ENCODE data around the gene HNRNPH3. TPM values are rescaled to one million over a fixed set of nuclear protein-coding genes. Genes with fewer than 3 reads are reported as not detected.

Gene HNRNPH3
- total and polyA plus RNA-seq, 4 donors = 78.0 to 128 (median 106) TPM

DNA sequence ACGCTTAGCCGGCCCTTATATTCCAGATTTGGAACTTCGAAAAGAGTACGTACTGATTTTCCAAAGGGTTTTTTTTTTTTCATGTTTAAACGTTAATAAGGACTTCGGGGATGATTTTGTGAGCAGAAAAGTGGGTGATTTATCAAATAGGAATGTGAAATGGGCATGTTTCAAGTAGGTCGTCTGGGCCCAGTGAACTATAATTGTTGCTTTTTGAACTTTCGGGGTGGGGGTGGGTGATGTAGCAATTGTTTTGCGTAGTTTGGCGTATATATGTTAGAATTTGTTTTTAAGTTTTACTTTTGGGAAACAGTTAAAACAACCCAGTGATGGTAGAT lies 1.2 kb downstream of the HNRNPH3 start:
- TF ChIP-seq CTCF (IDR thresholded peaks at IDR 0.05; ENCODE audit: control extremely low read depth, extremely low read depth) = no peak
- Histone ChIP-seq H3K4me1 (ENCODE audit: control insufficient read depth in 5 of 5, insufficient read depth in 5 of 5, low read length in 5 of 5) (peaks cover 5 to 57% (median 19%) of the 10 kb centered on the region in 5 donors), H3K9ac (ENCODE audit: insufficient read depth in 1 of 2, low read length in 2 of 2) (peak overlapping the region; percentile 99), H3K4me3 (peak overlapping the region; percentile 68), H3K27me3 (ENCODE audit: control insufficient read depth in 3 of 3, insufficient read depth in 3 of 3, low read length in 2 of 3) (no peaks in the 10 kb centered on the region), H3K9me3 (ENCODE audit: control insufficient read depth in 4 of 4, insufficient read depth in 3 of 4, low read length in 3 of 4) (no peaks in the 10 kb centered on the region), H3K27ac (ENCODE audit: low read depth in 1 of 2, low read length in 1 of 2) (peak overlapping the region; percentile 81 to 86), H3K36me3 (ENCODE audit: control insufficient read depth in 4 of 4, insufficient read depth in 4 of 4, low read length in 4 of 4) (no peaks in the 10 kb centered on the region)
- DNase-seq (no peak), ATAC-seq (ENCODE audit: insufficient read depth, low FRiP score) (no peak)
- WGBS, 2 donors = 0% methylated on average over 10 of the region's 10 CpGs

DNA sequence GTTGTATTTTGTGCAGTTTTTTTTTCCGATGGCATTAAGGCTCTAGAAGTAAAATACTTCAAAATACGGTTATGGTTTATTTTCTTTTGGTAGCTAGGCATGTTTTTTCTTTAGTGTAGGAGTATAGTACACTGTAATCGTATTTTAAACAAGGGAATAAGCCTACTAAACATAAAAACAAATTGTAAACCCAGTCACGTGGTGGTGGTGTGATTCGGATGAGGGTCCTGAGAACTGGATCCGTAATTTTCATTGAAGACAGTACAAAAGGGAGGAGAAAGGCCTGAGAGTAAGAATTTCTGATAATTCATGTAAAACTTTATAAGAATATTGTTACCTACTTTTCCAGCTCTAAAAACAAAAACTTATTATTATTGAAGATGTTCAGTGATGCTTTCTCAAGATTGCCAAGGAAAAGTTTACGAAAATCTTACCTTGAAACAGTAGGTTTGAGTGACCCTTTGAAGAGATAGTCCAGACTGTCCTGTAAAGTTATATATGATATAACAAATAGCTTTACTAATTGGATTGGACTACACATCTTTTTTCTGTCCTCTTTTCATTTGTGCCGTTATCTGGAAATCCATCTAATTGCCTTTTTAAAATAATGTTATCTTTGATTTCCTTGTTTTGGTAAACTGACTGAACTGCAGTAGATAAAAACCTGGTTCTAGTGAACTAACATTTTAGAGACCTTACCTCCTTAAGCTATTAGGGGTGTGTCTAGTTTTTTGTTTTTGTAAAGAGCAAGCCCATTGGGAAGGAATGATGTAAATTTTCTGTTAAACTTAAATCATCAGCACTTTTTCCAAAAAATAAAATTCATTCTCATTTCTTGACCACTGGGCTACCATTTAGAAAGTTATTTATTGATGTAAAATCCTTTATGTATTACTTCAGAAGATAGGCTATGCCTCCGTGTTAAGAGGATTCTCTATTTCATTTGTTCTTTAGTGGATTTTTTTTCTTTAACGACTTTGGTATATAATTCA lies 1.9 kb downstream of the HNRNPH3 start:
- Histone ChIP-seq H3K9ac (ENCODE audit: insufficient read depth in 1 of 2, low read length in 2 of 2) (peak overlapping the region; percentile 99), H3K4me1 (ENCODE audit: control insufficient read depth in 5 of 5, insufficient read depth in 5 of 5, low read length in 5 of 5) (peaks cover 5 to 50% (median 20%) of the 10 kb centered on the region in 5 donors), H3K27me3 (ENCODE audit: control insufficient read depth in 3 of 3, insufficient read depth in 3 of 3, low read length in 2 of 3) (no peaks in the 10 kb centered on the region), H3K9me3 (ENCODE audit: control insufficient read depth in 4 of 4, insufficient read depth in 3 of 4, low read length in 3 of 4) (no peaks in the 10 kb centered on the region), H3K27ac (ENCODE audit: low read depth in 1 of 2, low read length in 1 of 2) (peak overlapping the region in 1 of 2 donors; percentile 81), H3K4me3 (peak overlapping the region; percentile 40), H3K36me3 (ENCODE audit: control insufficient read depth in 4 of 4, insufficient read depth in 4 of 4, low read length in 4 of 4) (peaks cover 2 to 5% (median 4%) of the 10 kb centered on the region in 4 donors)
- WGBS, 2 donors = 2 to 3% methylated on average over 10 of the region's 10 CpGs
- DNase-seq (peak in 2 of 3 donors; percentile 44 to 51), ATAC-seq (ENCODE audit: insufficient read depth, low FRiP score) (no peak)
- TF ChIP-seq CTCF (IDR thresholded peaks at IDR 0.05; ENCODE audit: control extremely low read depth, extremely low read depth) = no peak

- peaks cover 6 to 13% (median 12%) of the 10 kb centered on the region in 4 donors for H3K36me3 ChIP-seq (ENCODE audit: control insufficient read depth in 4 of 4, insufficient read depth in 4 of 4, low read length in 4 of 4)
- H3K27me3 ChIP-seq (ENCODE audit: control insufficient read depth in 3 of 3, insufficient read depth in 3 of 3, low read length in 2 of 3) = no peaks in the 10 kb centered on the region
- no peak for TF ChIP-seq CTCF (IDR thresholded peaks at IDR 0.05; ENCODE audit: control extremely low read depth, extremely low read depth)
- peaks cover 5 to 41% (median 12%) of the 10 kb centered on the region in 5 donors for H3K4me1 ChIP-seq (ENCODE audit: control insufficient read depth in 5 of 5, insufficient read depth in 5 of 5, low read length in 5 of 5)
- H3K9ac ChIP-seq (ENCODE audit: insufficient read depth in 1 of 2, low read length in 2 of 2) = peak overlapping the region; percentile 51 to 99
- WGBS, 2 donors = 5% methylated on average over 8 of the region's 8 CpGs
- no peak overlapping the region for H3K4me3 ChIP-seq
- no peak overlapping the region for H3K27ac ChIP-seq (ENCODE audit: low read depth in 1 of 2, low read length in 1 of 2)
- peak in 1 of 3 donors; percentile 26 for DNase-seq
- no peak for ATAC-seq (ENCODE audit: insufficient read depth, low FRiP score)
- H3K9me3 ChIP-seq (ENCODE audit: control insufficient read depth in 4 of 4, insufficient read depth in 3 of 4, low read length in 3 of 4) = no peaks in the 10 kb centered on the region
These were observed 3.0 kb downstream of the HNRNPH3 start for GRCh38 chr10:68334672-68335467.
